Heart right ventricle (tissue), 16 donors: Measurements from ENCODE around the gene C3orf80. TPM values are rescaled to one million over a fixed set of nuclear protein-coding genes. Genes with fewer than 3 reads are reported as not detected.
"Not testable (repeated sequence)": the region's sequence is repeated elsewhere in the genome, so short reads cannot be mapped to it uniquely, and the experiment has no call there.

Source experiments
- ATAC-seq, 8 donors: fragments of 200-7000 bp; cut with Tn5 transposase; one replicate each; pipeline ENCODE4 v1.9.1; 2020; ENCODE audit warnings: mild to moderate bottlenecking in 8 of 8, moderate library complexity in 8 of 8, moderate number of reproducible peaks in 1 of 8
- DNase-seq, 2 donors: peaks; one replicate each; pipeline ENCODE4 v3.0.0-alpha.2; 2020
- H3K27ac ChIP-seq, 10 donors: fragments of 200-600 bp; sonication (generic) in 2 of 10; one replicate each; pipeline versions ENCODE4 v1.5.0 to v1.8.0; 2020 to 2022; ENCODE audit warnings: mild to moderate bottlenecking in 3 of 10
- H3K27me3 ChIP-seq, 7 donors: fragments of 200-600 bp; one replicate each; pipeline ENCODE4 v1.8.0; 2021 to 2022; ENCODE audit warnings: mild to moderate bottlenecking in 2 of 7
- H3K36me3 ChIP-seq, 9 donors: fragments of 200-600 bp; sonication (generic) in 1 of 9; one replicate each; pipeline versions ENCODE4 v1.5.0 to v1.8.0; 2020 to 2022; ENCODE audit warnings: mild to moderate bottlenecking in 2 of 9
- H3K4me1 ChIP-seq, 9 donors: fragments of 200-600 bp; sonication (generic) in 1 of 9; one replicate each; pipeline versions ENCODE4 v1.5.0 to v1.8.0; 2020 to 2022; ENCODE audit warnings: mild to moderate bottlenecking in 4 of 9
- H3K4me3 ChIP-seq, 10 donors: fragments of 200-600 bp; sonication (generic) in 2 of 10; one replicate each; pipeline versions ENCODE4 v1.5.0 to v1.8.0; 2020 to 2022; ENCODE audit warnings: mild to moderate bottlenecking in 7 of 10, moderate library complexity in 2 of 10
- H3K9me3 ChIP-seq, 11 donors: fragments of 200-600 bp in 10 of 11; sonication (generic) in 2 of 11; one replicate each; pipeline versions ENCODE4 v1.5.0 to v1.8.0; 2013 to 2022; ENCODE audit warnings: mild to moderate bottlenecking in 2 of 11, control low read depth in 1 of 11, moderate library complexity in 1 of 11
- CTCF ChIP-seq, 9 donors: fragments of 200-600 bp; sonication (generic) in 2 of 9; IDR thresholded peaks; one replicate each; pipeline versions ENCODE4 v1.5.0 to v1.8.0; 2021 to 2022; ENCODE audit warnings: antibody characterized with exemption in 9 of 9, mild to moderate bottlenecking in 5 of 9, moderate library complexity in 1 of 9
- WGBS, 2 donors: extraction: QIAGEN DNeasy Blood & Tissue Kit; methylation state at CpG; one replicate each; pipeline ENCODE4 v1.1.7; 2013; ENCODE audit warnings: inconsistent platforms in 1 of 2; 5-methylcytosine and 5-hydroxymethylcytosine counted together
- intact Hi-C, 10 donors: fragments of 100-400 bp; cut with DNase I; formaldehyde crosslinking; loops; one replicate each; pipeline versions ENCODE4 v1.11.1 to v1.14.2; 2022
- long read RNA-seq, 3 donors: library from polyadenylated mRNA; unstranded; transcript quantifications; one replicate each; pipeline ENCODE4 v2.0.0, GENCODE V29; 2020 to 2021
- polyA plus RNA-seq, 2 donors: library from polyadenylated mRNA; stranded (reverse); fragments of 200-250 nt; gene quantifications; one replicate each; pipeline ENCODE4 v1.2.3, GENCODE V29; 2013
- total RNA-seq, 10 donors: library from RNA; stranded (reverse); fragmentation: NEBNext Ultra II Directional in 3 of 10; extraction: Animal tissue kit (Norgen Biotek cat#: 25700) in 3 of 10; gene quantifications; one replicate each; pipeline versions ENCODE4 v1.2.1 to v1.2.4, GENCODE V29; 2021 to 2023
- donor health status: Arrhythmogenic right ventricular cardiomyopathy.
- donor health status: ischemic (EF 13 %, LVEDD 7.1; RV severe dilation, severe dysfunction).
- donor health status: healthy with polysubstance abuse.
- donor health status: DM: no; HTN: yes; CAD: no.
- donor health status: DM: no; HTN: no; CAD: no.
- donor health status: ischemic (EF 25% LVEDD 6.9; RV normal size, moderate dysfunction).
- donor health status: ischemic (EF 25% LVEDD 5.7; RV mildly dilated, moderate dysfunction).
- donor health status: healthy.
- donor health status: DM: yes; HTN: yes; CAD: no.
- donor health status: Ischemic cardiomyopathy.
- donor health status: ischemic (EF 35%, LVEDD 5.7; RV mildly dilated, moderate dysfunction).
- donor health status: nonischemic (EF 11% LVEDD 7.7; RV severe dilation, severe dysfunction).
- donor health status: DM: yes; HTN: yes; CAD: no.
- donor health status: PGD.
- donor health status: ischemic (EF 29% LVEDD 5.4; RV normal size, mild dysfunction).
- donor health status: nonischemic (EF 23%, LVEDD 6.1; RV moderate dilation, normal function).

C3orf80 gene
- total RNA-seq (under 1 TPM in 8 of 10 donors, not detected in 2; 0.09 to 0.70 (median 0.19) TPM), polyA plus RNA-seq (under 1 TPM in 1 of 2 donors, not detected in 1; 0.10 TPM)
- long read RNA-seq, donor 1: 0 reads
- long read RNA-seq, donor 2, partial matches to known transcripts: 0 of 1 reads
- long read RNA-seq, donor 2, other reads (novel, unspliced or antisense): 0 of 1 reads
- long read RNA-seq, donor 3: 0 reads

DNA sequence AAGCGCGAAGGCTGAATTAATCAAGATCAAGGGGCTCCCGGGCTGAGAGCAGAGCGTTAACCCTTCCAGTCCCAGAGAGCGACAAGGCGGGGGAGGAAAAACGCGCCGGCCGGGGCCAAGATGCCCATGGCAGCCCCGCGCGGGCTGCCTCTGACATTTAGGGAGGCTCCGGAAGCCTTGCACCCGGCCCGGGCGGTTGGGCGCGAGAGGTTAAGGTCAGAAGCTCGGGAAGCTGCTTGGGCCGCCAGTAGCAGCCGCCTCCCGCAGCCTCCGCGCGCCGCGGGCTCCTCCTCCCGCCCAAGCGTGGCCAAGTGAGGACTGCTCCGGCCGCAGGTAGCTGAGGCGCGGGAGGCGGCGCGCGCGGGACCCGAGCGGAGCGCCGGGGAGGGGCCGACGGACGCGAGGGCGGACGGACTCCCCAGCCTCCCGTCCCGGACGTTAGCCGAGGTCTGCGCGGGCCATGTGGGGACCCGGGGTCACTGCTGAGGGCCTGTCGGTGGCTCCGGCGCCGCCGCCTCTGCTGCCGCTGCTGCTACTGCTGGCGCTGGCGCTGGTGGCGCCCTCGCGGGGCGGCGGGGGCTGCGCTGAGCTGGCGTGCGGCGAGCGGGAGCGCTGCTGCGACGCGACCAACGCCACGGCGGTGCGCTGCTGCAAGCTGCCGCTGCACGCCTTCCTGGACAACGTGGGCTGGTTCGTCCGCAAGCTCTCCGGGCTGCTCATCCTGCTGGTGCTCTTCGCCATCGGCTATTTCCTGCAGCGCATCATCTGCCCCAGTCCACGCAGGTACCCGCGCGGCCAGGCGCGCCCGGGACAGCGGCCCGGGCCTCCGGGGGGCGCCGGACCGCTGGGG, at the start of gene C3orf80:
Gene C3orf80, plus strand, starts transcription at position 247 of the 850 bp plus-strand sequence. Its CDS starts 214 bp downstream, at position 461.
- H3K27me3 ChIP-seq: peaks cover 9 to 85% (median 50%) of the 10 kb centered on the region in 7 donors
- ATAC-seq (peak; percentile 67 to 88 (median 78)), DNase-seq (peak; percentile 21 to 41)
- H3K36me3 ChIP-seq: no peaks in the 10 kb centered on the region
- no peaks in the 10 kb centered on the region for H3K9me3 ChIP-seq
- peak in 6 of 9 donors; percentile 8 to 52 (median 30) for TF ChIP-seq CTCF (IDR thresholded peaks at IDR 0.05)
- WGBS, 2 donors: 0 to 1% methylated on average over 80 to 104 of the region's 104 CpGs
- H3K4me3 ChIP-seq: peak within 1 kb of the TSS; percentile 40 to 70 (median 60)
- intact Hi-C loops: loop anchor here in 1 of 10 donors (5.0 kb wide), 1 partner anchor 117 kb away; no protein-coding TSS in a partner anchor
- peaks cover 0 to 25% (median 19%) of the 10 kb centered on the region in 9 donors for H3K4me1 ChIP-seq
- H3K27ac ChIP-seq: peak within 1 kb of the TSS in 2 of 10 donors; percentile 5 to 47

- no peak for TF ChIP-seq CTCF (IDR thresholded peaks at IDR 0.05)
- Histone ChIP-seq H3K4me1 (peaks cover 0 to 11% (median 0%) of the 10 kb centered on the region in 9 donors), H3K27ac (no peak overlapping the region), H3K36me3 (no peaks in the 10 kb centered on the region), H3K4me3 (no peak overlapping the region), H3K27me3 (peaks cover 0 to 6% (median 0%) of the 10 kb centered on the region in 7 donors), H3K9me3 (no peaks in the 10 kb centered on the region)
- ATAC-seq (no peak), DNase-seq (no peak)
- intact Hi-C loops: no loop called here
These were observed 48.3 kb upstream of the C3orf80 start for GRCh38 chr3:160176923-160177322.

- 96% methylated on average over 16 to 32 of the region's 35 CpGs for WGBS, 2 donors
These were observed 46.6 kb upstream of the C3orf80 start for GRCh38 chr3:160178661-160179060.

DNA sequence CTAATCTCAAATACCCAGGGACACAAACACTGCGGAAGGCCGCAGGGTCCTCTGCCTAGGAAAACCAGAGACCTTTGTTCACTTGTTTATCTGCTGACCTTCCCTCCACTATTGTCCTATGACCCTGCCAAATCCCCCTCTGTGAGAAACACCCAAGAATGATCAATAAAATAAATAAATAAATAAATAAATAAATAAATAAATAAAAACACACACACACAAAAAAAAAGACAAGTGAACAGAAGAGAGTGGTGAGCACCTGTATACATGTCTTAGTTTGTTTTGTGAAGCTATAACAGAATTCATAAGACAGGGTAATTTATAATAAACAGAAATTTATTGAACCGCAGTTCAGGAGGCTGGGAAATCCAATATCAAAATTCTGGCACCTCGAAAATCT, 45.8 kb upstream of the C3orf80 start:
- H3K36me3 ChIP-seq, intact Hi-C loops, DNase-seq, ATAC-seq, H3K4me3 ChIP-seq, H3K9me3 ChIP-seq, H3K27ac ChIP-seq, H3K27me3 ChIP-seq: not testable (repeated sequence)
- WGBS, 2 donors: 89 to 94% methylated on average over 2 of the region's 4 CpGs
- H3K4me1 ChIP-seq: peaks cover 0 to 11% (median 0%) of the 10 kb centered on the region in 9 donors

More at GRCh38 chr3:160178661-160179060, 46.6 kb upstream of the C3orf80 start:
- H3K36me3 ChIP-seq, H3K27me3 ChIP-seq, H3K9me3 ChIP-seq, H3K4me3 ChIP-seq, H3K27ac ChIP-seq, intact Hi-C loops, ATAC-seq, DNase-seq: not testable (repeated sequence)
- peaks cover 0 to 11% (median 0%) of the 10 kb centered on the region in 9 donors for H3K4me1 ChIP-seq

- DNase-seq (no peak), ATAC-seq (no peak)
- no peak for TF ChIP-seq CTCF (IDR thresholded peaks at IDR 0.05)
- Histone ChIP-seq H3K9me3 (no peaks in the 10 kb centered on the region), H3K36me3 (no peaks in the 10 kb centered on the region), H3K27ac (no peak overlapping the region), H3K4me1 (peaks cover 0 to 12% (median 0%) of the 10 kb centered on the region in 9 donors), H3K4me3 (no peak overlapping the region), H3K27me3 (peaks cover 0 to 5% (median 0%) of the 10 kb centered on the region in 7 donors)
- intact Hi-C loops: no loop called here
- 84 to 92% methylated on average over 2 of the region's 2 CpGs for WGBS, 2 donors
These were observed 45.3 kb upstream of the C3orf80 start for GRCh38 chr3:160179906-160180305.
